ENCODE results near the gene DLX1.

DLX1 gene

GRCh38 chr2:172102391-172103359 lies 17.4 kb downstream of the DLX1 start, which contains the start of gene DLX2:
TSS of gene DLX2 (minus strand) at chr2:172102900. CDS start at chr2:172102538, 362 bp downstream.
- Histone ChIP-seq H3K9ac (ENCODE audit: low read length) (peak within 1 kb of the TSS; percentile 54), H3K27ac (ENCODE audit: low read depth, low read length) (no peak within 1 kb of the TSS), H3K4me3 (ENCODE audit: low read depth, low read length) (peak within 1 kb of the TSS; percentile 67), H3K36me3 (ENCODE audit: control insufficient read depth, insufficient read depth, low read length) (no peaks in the 10 kb centered on the region), H3K27me3 (ENCODE audit: control insufficient read depth, insufficient read depth, low read length) (peaks cover 99% of the 10 kb centered on the region), H3K4me1 (ENCODE audit: control insufficient read depth, insufficient read depth, low read length) (peaks cover 41% of the 10 kb centered on the region), H3K9me3 (ENCODE audit: control insufficient read depth, insufficient read depth, low read depth, low read length) (no peaks in the 10 kb centered on the region)

GRCh38 chr2:172103471-172104272 lies 18.4 kb downstream of the DLX1 start:
- Histone ChIP-seq H3K27ac (ENCODE audit: low read depth, low read length) (no peak overlapping the region), H3K27me3 (ENCODE audit: control insufficient read depth, insufficient read depth, low read length) (peaks cover 99% of the 10 kb centered on the region), H3K36me3 (ENCODE audit: control insufficient read depth, insufficient read depth, low read length) (no peaks in the 10 kb centered on the region), H3K4me3 (ENCODE audit: low read depth, low read length) (peak overlapping the region; percentile 67), H3K4me1 (ENCODE audit: control insufficient read depth, insufficient read depth, low read length) (peaks cover 43% of the 10 kb centered on the region), H3K9me3 (ENCODE audit: control insufficient read depth, insufficient read depth, low read depth, low read length) (no peaks in the 10 kb centered on the region), H3K9ac (ENCODE audit: low read length) (no peak overlapping the region)

- Histone ChIP-seq H3K9me3 (ENCODE audit: control insufficient read depth, insufficient read depth, low read depth, low read length) (no peaks in the 10 kb centered on the region), H3K9ac (ENCODE audit: low read length) (no peak overlapping the region), H3K36me3 (ENCODE audit: control insufficient read depth, insufficient read depth, low read length) (no peaks in the 10 kb centered on the region), H3K4me3 (ENCODE audit: low read depth, low read length) (peak overlapping the region; percentile 62), H3K27ac (ENCODE audit: low read depth, low read length) (no peak overlapping the region), H3K27me3 (ENCODE audit: control insufficient read depth, insufficient read depth, low read length) (peaks cover 97% of the 10 kb centered on the region), H3K4me1 (ENCODE audit: control insufficient read depth, insufficient read depth, low read length) (peaks cover 45% of the 10 kb centered on the region)
These were observed 20.3 kb downstream of the DLX1 start for GRCh38 chr2:172105471-172106107.

- H3K27ac ChIP-seq (ENCODE audit: low read depth, low read length): no peak overlapping the region
- no peaks in the 10 kb centered on the region for H3K36me3 ChIP-seq (ENCODE audit: control insufficient read depth, insufficient read depth, low read length)
- H3K9ac ChIP-seq (ENCODE audit: low read length): no peak overlapping the region
- peak overlapping the region; percentile 62 for H3K4me3 ChIP-seq (ENCODE audit: low read depth, low read length)
- H3K4me1 ChIP-seq (ENCODE audit: control insufficient read depth, insufficient read depth, low read length): peaks cover 38% of the 10 kb centered on the region
- no peaks in the 10 kb centered on the region for H3K9me3 ChIP-seq (ENCODE audit: control insufficient read depth, insufficient read depth, low read depth, low read length)
- peaks cover 92% of the 10 kb centered on the region for H3K27me3 ChIP-seq (ENCODE audit: control insufficient read depth, insufficient read depth, low read length)
These were observed 21.0 kb downstream of the DLX1 start for GRCh38 chr2:172106108-172106961.

- peaks cover 30% of the 10 kb centered on the region for H3K4me1 ChIP-seq (ENCODE audit: control insufficient read depth, insufficient read depth, low read length)
- no peak overlapping the region for H3K27ac ChIP-seq (ENCODE audit: low read depth, low read length)
- no peak overlapping the region for H3K9ac ChIP-seq (ENCODE audit: low read length)
- H3K27me3 ChIP-seq (ENCODE audit: control insufficient read depth, insufficient read depth, low read length): peaks cover 80% of the 10 kb centered on the region
- no peaks in the 10 kb centered on the region for H3K36me3 ChIP-seq (ENCODE audit: control insufficient read depth, insufficient read depth, low read length)
- no peaks in the 10 kb centered on the region for H3K9me3 ChIP-seq (ENCODE audit: control insufficient read depth, insufficient read depth, low read depth, low read length)
- H3K4me3 ChIP-seq (ENCODE audit: low read depth, low read length): peak overlapping the region; percentile 35; the same call in 1 of the 2 replicates
These were observed 22.6 kb downstream of the DLX1 start for GRCh38 chr2:172107690-172108586.

- Histone ChIP-seq H3K4me1 (ENCODE audit: control insufficient read depth, insufficient read depth, low read length) (peaks cover 26% of the 10 kb centered on the region), H3K27me3 (ENCODE audit: control insufficient read depth, insufficient read depth, low read length) (peaks cover 73% of the 10 kb centered on the region), H3K36me3 (ENCODE audit: control insufficient read depth, insufficient read depth, low read length) (no peaks in the 10 kb centered on the region), H3K27ac (ENCODE audit: low read depth, low read length) (no peak overlapping the region), H3K9me3 (ENCODE audit: control insufficient read depth, insufficient read depth, low read depth, low read length) (no peaks in the 10 kb centered on the region), H3K9ac (ENCODE audit: low read length) (no peak overlapping the region), H3K4me3 (ENCODE audit: low read depth, low read length) (no peak overlapping the region; the same call in 1 of the 2 replicates)
These were observed 23.3 kb downstream of the DLX1 start for GRCh38 chr2:172108587-172108930.

GRCh38 chr2:172109256-172109987 lies 24.1 kb downstream of the DLX1 start:
- no peaks in the 10 kb centered on the region for H3K9me3 ChIP-seq (ENCODE audit: control insufficient read depth, insufficient read depth, low read depth, low read length)
- no peak overlapping the region for H3K27ac ChIP-seq (ENCODE audit: low read depth, low read length)
- no peaks in the 10 kb centered on the region for H3K36me3 ChIP-seq (ENCODE audit: control insufficient read depth, insufficient read depth, low read length)
- peaks cover 26% of the 10 kb centered on the region for H3K4me1 ChIP-seq (ENCODE audit: control insufficient read depth, insufficient read depth, low read length)
- peak overlapping the region; percentile 36 for H3K4me3 ChIP-seq (ENCODE audit: low read depth, low read length)
- peaks cover 65% of the 10 kb centered on the region for H3K27me3 ChIP-seq (ENCODE audit: control insufficient read depth, insufficient read depth, low read length)
- no peak overlapping the region for H3K9ac ChIP-seq (ENCODE audit: low read length)

GRCh38 chr2:172109988-172110811 lies 24.9 kb downstream of the DLX1 start:
- no peak overlapping the region for H3K9ac ChIP-seq (ENCODE audit: low read length)
- H3K36me3 ChIP-seq (ENCODE audit: control insufficient read depth, insufficient read depth, low read length): no peaks in the 10 kb centered on the region
- peaks cover 26% of the 10 kb centered on the region for H3K4me1 ChIP-seq (ENCODE audit: control insufficient read depth, insufficient read depth, low read length)
- H3K27me3 ChIP-seq (ENCODE audit: control insufficient read depth, insufficient read depth, low read length): peaks cover 57% of the 10 kb centered on the region
- no peak overlapping the region for H3K27ac ChIP-seq (ENCODE audit: low read depth, low read length)
- peak overlapping the region; percentile 36 for H3K4me3 ChIP-seq (ENCODE audit: low read depth, low read length)
- H3K9me3 ChIP-seq (ENCODE audit: control insufficient read depth, insufficient read depth, low read depth, low read length): no peaks in the 10 kb centered on the region

Data from HUES6 (cell line).